IPS-18c (cell line): ENCODE measurements around the gene BCL7A.
A peak's percentile ranks its signal among the peaks of the same experiment; 100 is the strongest.

Experiments used
- H3K4me3 ChIP-seq: 2 replicates; pipeline ENCODE4 v1.7.0; 2013; ENCODE audit warnings: low read depth, mild to moderate bottlenecking, low read length, moderate library complexity; ENCODE audit not compliant: insufficient read depth
- H3K9me3 ChIP-seq: one replicate; pipeline ENCODE4 v1.6.1; 2013; ENCODE audit warnings: mild to moderate bottlenecking, low read length, moderate library complexity; ENCODE audit not compliant: control insufficient read depth, insufficient read depth

Gene BCL7A

GRCh38 chr12:122059203-122059960, 37.7 kb downstream of the BCL7A start:
- no peak overlapping the region for H3K4me3 ChIP-seq
- no peaks in the 10 kb centered on the region for H3K9me3 ChIP-seq

- Histone ChIP-seq H3K4me3 (no peak overlapping the region), H3K9me3 (peaks cover 2% of the 10 kb centered on the region)
Observed at GRCh38 chr12:122060081-122060501, 38.4 kb downstream of the BCL7A start.

GRCh38 chr12:122061253-122061652, 39.6 kb downstream of the BCL7A start:
- H3K9me3 ChIP-seq, result peaks cover 4% of the 10 kb centered on the region
- no peak overlapping the region for H3K4me3 ChIP-seq

- Histone ChIP-seq H3K9me3 (peaks cover 4% of the 10 kb centered on the region), H3K4me3 (no peak overlapping the region)
Observed at GRCh38 chr12:122062832-122063693, 41.4 kb downstream of the BCL7A start.

- Histone ChIP-seq H3K9me3 (peaks cover 4% of the 10 kb centered on the region), H3K4me3 (no peak overlapping the region)
Observed at GRCh38 chr12:122063694-122064024, 42.0 kb downstream of the BCL7A start.

GRCh38 chr12:122064025-122064777, 42.5 kb downstream of the BCL7A start:
- H3K9me3 ChIP-seq, result peaks cover 4% of the 10 kb centered on the region
- peak overlapping the region; percentile 31 for H3K4me3 ChIP-seq

GRCh38 chr12:122064780-122065588, 43.3 kb downstream of the BCL7A start:
- H3K9me3 ChIP-seq, result peaks cover 4% of the 10 kb centered on the region
- peak overlapping the region; percentile 31; the same call in 1 of the 2 replicates for H3K4me3 ChIP-seq

GRCh38 chr12:122067548-122067947, 45.9 kb downstream of the BCL7A start:
- Histone ChIP-seq H3K9me3 (peaks cover 4% of the 10 kb centered on the region), H3K4me3 (no peak overlapping the region)

GRCh38 chr12:122067966-122068365, 46.3 kb downstream of the BCL7A start:
- H3K9me3 ChIP-seq, result peaks cover 4% of the 10 kb centered on the region
- no peak overlapping the region for H3K4me3 ChIP-seq

- no peaks in the 10 kb centered on the region for H3K9me3 ChIP-seq
- no peak overlapping the region for H3K4me3 ChIP-seq
Observed at GRCh38 chr12:122072031-122072970, 50.6 kb downstream of the BCL7A start.

GRCh38 chr12:122073815-122074214, 52.1 kb downstream of the BCL7A start:
- H3K4me3 ChIP-seq, result no peak overlapping the region
- H3K9me3 ChIP-seq, result no peaks in the 10 kb centered on the region

- no peaks in the 10 kb centered on the region for H3K9me3 ChIP-seq
- no peak overlapping the region for H3K4me3 ChIP-seq
Observed at GRCh38 chr12:122076743-122077495, 55.2 kb downstream of the BCL7A start.

GRCh38 chr12:122078141-122079032, 56.7 kb downstream of the BCL7A start, which contains the start of gene MLXIP:
MLXIP (plus strand) TSS chr12:122078756; CDS start chr12:122078854, 98 bp downstream.
- no peaks in the 10 kb centered on the region for H3K9me3 ChIP-seq
- peak within 1 kb of the TSS; percentile 64 for H3K4me3 ChIP-seq

- peak overlapping the region; percentile 64 for H3K4me3 ChIP-seq
- no peaks in the 10 kb centered on the region for H3K9me3 ChIP-seq
Observed at GRCh38 chr12:122079033-122079531, 57.4 kb downstream of the BCL7A start.
